Activated CD4-positive, alpha-beta T cell treated with anti-CD3 and anti-CD28 coated beads for 36 hours (primary cell): ENCODE results near the gene PGM2. TPM values are rescaled to one million over a fixed set of nuclear protein-coding genes. Genes with fewer than 3 reads are reported as not detected.
A peak's percentile ranks its signal among the peaks of the same experiment; 100 is the strongest.

Experiments used
- ATAC-seq: fragments of 200-7000 bp; cut with Tn5 transposase; one replicate; pipeline ENCODE4 v1.10.0; 2021; ENCODE audit warnings: mild to moderate bottlenecking, moderate library complexity
- CTCF ChIA-PET: fragments of 350-600 bp; sonication (Branson Sonifier 250); formaldehyde crosslinking; loops from one replicate; lab custom pipeline; 2021; ENCODE audit warnings: antibody characterized with exemption; lab: Charles Lee
- POLR2A ChIA-PET: fragments of 350-600 bp; sonication (Branson Sonifier 250); formaldehyde crosslinking; loops from one replicate; lab custom pipeline; 2021; ENCODE audit warnings: antibody characterized with exemption, inconsistent platforms; lab: Charles Lee
- DNase-seq: peaks from one replicate; pipeline ENCODE4 v3.0.0-alpha.2; 2020
- H3K27ac Mint-ChIP-seq: one replicate; pipeline ENCODE4 v1.8.0; 2021; ENCODE audit warnings: mixed read lengths
- H3K27me3 Mint-ChIP-seq: one replicate; pipeline ENCODE4 v1.8.0; 2021; ENCODE audit warnings: mixed read lengths
- H3K36me3 Mint-ChIP-seq: one replicate; pipeline ENCODE4 v1.8.0; 2021; ENCODE audit warnings: low read depth, mixed read lengths
- H3K4me1 Mint-ChIP-seq: one replicate; pipeline ENCODE4 v1.8.0; 2021; ENCODE audit warnings: mixed read lengths
- H3K4me3 Mint-ChIP-seq: one replicate; pipeline ENCODE4 v1.8.0; 2021; ENCODE audit warnings: mild to moderate bottlenecking, moderate library complexity, mixed read lengths
- H3K9me3 Mint-ChIP-seq: one replicate; pipeline ENCODE4 v1.8.0; 2021; ENCODE audit warnings: low read depth, mixed read lengths
- intact Hi-C, 2 experiments: fragments of 100-400 bp; cut with DNase I in 1 of 2; cut with micrococcal nuclease in 1 of 2; formaldehyde crosslinking; loops; one replicate each; pipeline versions ENCODE4 v1.14.2 to v1.15.1; 2022 to 2024; cut with DNase I, micrococcal nuclease
- total RNA-seq, 2 experiments: library from RNA; stranded (reverse); gene quantifications; one replicate each; pipeline ENCODE4 v1.2.3, GENCODE V29; 2021

The PGM2 gene
- total RNA-seq, 2 experiments from 2014 or later, result 54.1 to 60.1 TPM

DNA sequence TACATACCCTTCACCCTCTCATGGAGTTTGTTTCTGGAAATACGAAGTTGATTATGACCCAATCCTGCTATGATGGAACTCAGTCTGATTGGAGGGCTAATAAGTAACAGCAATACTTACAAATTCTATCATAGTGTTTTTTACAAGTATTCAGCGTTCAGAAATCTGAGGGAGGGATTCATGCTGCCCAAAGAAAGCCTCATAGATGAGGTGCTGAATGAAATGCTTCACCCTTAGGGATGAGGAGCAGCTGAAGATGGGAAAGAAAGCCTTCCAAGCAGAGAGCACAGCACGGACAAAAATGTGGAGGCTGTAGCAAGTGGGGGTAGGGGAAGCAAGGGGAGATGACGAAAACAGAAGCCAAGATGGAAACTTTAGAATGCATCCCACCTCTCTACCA lies 36.5 kb downstream of the PGM2 start:
- intact Hi-C loops, result no loop called here
- no peaks in the 10 kb centered on the region for H3K4me1 Mint-ChIP-seq
- ChIA-PET POLR2A (no interaction called here), CTCF (no interaction called here)
- H3K27me3 Mint-ChIP-seq, result no peaks in the 10 kb centered on the region
- ATAC-seq (no peak), DNase-seq (no peak)
- H3K27ac Mint-ChIP-seq, result no peak overlapping the region
- H3K36me3 Mint-ChIP-seq, result peaks cover 34% of the 10 kb centered on the region
- H3K4me3 Mint-ChIP-seq, result no peak overlapping the region
- no peaks in the 10 kb centered on the region for H3K9me3 Mint-ChIP-seq

DNA sequence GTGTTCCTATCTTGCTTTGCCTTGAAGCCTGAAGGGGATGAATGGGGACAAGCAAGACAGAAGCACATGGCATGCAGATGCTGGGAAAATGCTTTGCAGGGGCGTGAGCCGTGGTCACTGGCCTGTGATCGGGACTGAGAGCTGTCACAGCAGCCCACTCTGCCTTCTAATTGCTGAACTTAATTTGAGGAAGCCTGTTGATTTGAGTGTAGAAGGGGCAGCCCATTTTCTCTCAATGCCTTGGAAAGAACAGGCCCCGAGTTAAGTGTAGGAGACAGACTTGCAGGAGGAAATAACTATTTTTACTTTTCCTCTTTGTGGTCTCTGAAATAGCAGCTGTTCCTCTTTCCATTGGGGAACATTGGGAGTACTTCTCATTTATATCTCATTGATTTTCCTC lies 38.3 kb downstream of the PGM2 start:
- no peak overlapping the region for H3K27ac Mint-ChIP-seq
- H3K9me3 Mint-ChIP-seq, result no peaks in the 10 kb centered on the region
- H3K4me1 Mint-ChIP-seq, result no peaks in the 10 kb centered on the region
- DNase-seq (no peak), ATAC-seq (no peak)
- CTCF ChIA-PET, result no interaction called here
- intact Hi-C loops, result no loop called here
- peaks cover 34% of the 10 kb centered on the region for H3K36me3 Mint-ChIP-seq
- H3K4me3 Mint-ChIP-seq, result no peak overlapping the region
- POLR2A ChIA-PET, result no interaction called here
- no peaks in the 10 kb centered on the region for H3K27me3 Mint-ChIP-seq

DNA sequence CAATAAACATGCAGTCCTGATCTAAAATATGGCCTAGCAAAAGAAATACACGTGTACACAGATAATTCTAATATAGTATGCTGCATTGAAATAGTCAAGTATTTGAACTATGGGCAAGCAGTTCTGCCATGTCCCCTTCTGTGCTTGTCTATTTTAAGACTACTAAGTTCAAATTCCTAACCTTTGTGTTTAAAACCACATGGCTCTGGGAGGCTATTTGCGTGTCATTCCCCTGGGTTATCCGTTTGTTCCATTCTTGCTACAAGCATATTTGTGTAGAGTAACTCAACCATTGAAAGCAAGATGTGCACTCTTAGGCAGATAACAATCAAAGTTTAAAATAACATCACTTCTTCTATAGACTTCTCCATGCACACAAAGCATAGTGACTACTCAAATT lies 39.0 kb downstream of the PGM2 start:
- H3K4me1 Mint-ChIP-seq, result no peaks in the 10 kb centered on the region
- no peak overlapping the region for H3K27ac Mint-ChIP-seq
- H3K4me3 Mint-ChIP-seq, result no peak overlapping the region
- intact Hi-C loops, result no loop called here
- DNase-seq (no peak), ATAC-seq (no peak)
- no peaks in the 10 kb centered on the region for H3K9me3 Mint-ChIP-seq
- peaks cover 34% of the 10 kb centered on the region for H3K36me3 Mint-ChIP-seq
- no peaks in the 10 kb centered on the region for H3K27me3 Mint-ChIP-seq
- CTCF ChIA-PET, result no interaction called here
- POLR2A ChIA-PET, result no interaction called here

DNA sequence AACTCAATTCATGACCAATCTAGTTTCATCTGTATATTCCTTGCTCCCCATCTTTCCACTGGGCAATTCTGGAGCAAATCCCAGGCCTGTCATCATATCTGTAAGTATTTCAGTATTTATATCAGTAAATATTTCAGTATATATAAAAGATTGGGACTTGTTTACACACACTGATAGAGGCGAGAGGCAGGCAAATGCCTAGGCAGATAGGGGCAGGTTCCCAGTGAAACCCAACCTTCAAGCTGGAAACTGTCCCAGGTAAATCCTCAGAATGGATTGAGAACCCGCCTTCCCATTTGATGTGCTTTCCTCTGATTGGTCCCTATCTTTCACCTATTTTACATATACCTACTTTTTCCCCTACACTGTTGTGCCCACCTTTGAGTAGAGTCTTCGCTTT lies 40.6 kb downstream of the PGM2 start:
- CTCF ChIA-PET, result no interaction called here
- peaks cover 37% of the 10 kb centered on the region for H3K36me3 Mint-ChIP-seq
- POLR2A ChIA-PET, result no interaction called here

DNA sequence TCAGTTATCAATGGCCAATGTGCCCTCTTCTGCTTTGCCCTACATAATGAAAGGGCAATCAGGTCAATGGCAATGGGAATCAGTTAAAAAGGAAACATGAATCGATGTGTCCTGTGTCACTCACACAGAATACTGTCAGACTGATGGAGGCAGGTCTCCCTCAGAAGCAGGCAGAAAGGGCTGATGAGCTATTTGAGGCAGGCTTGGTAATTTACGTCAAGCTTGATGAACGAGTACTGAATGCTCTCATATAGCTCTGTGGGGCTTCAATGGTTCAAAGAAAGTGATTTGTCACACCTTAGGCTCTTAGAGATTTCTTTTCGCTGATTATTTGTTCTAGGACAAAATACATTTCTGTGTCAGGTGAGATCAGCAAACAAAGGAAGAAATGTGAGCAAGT lies 41.8 kb downstream of the PGM2 start:
- Mint-ChIP-seq H3K36me3 (peaks cover 33% of the 10 kb centered on the region), H3K27ac (no peak overlapping the region), H3K27me3 (no peaks in the 10 kb centered on the region), H3K4me1 (peaks cover 11% of the 10 kb centered on the region), H3K4me3 (no peak overlapping the region), H3K9me3 (no peaks in the 10 kb centered on the region)
- intact Hi-C loops, result no loop called here
- ChIA-PET CTCF (interaction anchor here (0.6 kb wide), 1 partner anchor 162 kb away, joined by 3 read pairs; no protein-coding TSS in a partner anchor), POLR2A (no interaction called here)
- DNase-seq, result no peak
- ATAC-seq, result no peak

More for the DNA sequence above, 40.6 kb downstream of the PGM2 start:
- Mint-ChIP-seq H3K4me1 (peaks cover 4% of the 10 kb centered on the region), H3K4me3 (no peak overlapping the region), H3K27me3 (no peaks in the 10 kb centered on the region), H3K27ac (no peak overlapping the region), H3K9me3 (no peaks in the 10 kb centered on the region)
- intact Hi-C loops, result no loop called here
- DNase-seq, result no peak
- no peak for ATAC-seq

DNA sequence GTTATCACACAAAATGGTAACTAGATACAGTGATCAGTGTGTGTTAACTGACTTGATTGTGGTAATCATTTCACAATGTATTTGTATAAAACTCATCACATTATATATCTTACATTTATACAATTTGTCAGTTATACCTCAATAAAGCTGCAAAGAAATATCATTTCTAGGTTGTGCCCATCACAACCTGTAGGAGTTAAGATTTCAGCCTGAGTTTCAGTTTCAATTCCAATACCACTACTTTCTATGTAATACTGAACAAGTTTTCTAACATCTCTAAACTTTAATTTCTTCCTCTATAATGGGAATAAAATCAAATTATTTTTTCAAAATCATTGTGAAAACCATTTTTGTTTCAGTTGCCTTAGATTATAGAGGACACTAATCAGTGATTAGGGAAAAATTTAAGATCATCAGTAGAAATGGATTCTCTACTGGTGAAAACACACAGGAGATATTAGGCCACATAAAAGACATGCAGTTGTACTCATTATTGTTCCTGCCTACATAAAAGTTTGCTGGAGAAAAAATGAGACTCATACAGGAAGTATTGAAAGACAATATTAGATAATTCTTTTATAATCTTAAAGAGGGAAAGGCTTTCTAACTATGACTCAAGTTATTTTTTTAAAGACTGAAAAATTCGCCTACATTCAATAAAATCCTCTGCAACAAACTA lies 46.0 kb downstream of the PGM2 start:
- CTCF ChIA-PET, result no interaction called here

DNA sequence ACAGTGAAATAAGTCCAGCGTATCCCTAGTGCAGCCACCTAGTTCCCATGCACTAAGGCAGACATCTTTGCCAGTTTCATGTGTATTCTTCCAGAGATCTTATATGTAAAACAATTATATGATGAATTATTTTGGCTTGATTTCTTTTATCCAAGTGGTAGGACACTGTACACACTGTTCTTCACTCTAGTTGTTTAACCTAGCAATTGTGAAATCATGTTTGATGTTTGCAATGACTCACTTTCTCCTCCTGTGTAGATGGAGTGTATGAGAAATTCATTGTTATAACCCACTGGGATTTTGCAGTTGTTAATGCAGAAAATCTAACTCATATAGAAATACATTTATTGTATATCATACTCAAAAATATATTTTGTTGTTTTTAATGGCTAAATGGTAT lies 46.9 kb downstream of the PGM2 start:
- Mint-ChIP-seq H3K27me3 (no peaks in the 10 kb centered on the region), H3K36me3 (peaks cover 14% of the 10 kb centered on the region), H3K27ac (no peak overlapping the region), H3K4me1 (peaks cover 14% of the 10 kb centered on the region), H3K4me3 (no peak overlapping the region), H3K9me3 (no peaks in the 10 kb centered on the region)
- DNase-seq (no peak), ATAC-seq (peak; percentile 74)
- intact Hi-C loops, result loop anchor here in 1 of 2 experiments (10.0 kb wide), 1 partner anchor 161 kb away; no protein-coding TSS in a partner anchor
- ChIA-PET CTCF (no interaction called here), POLR2A (no interaction called here)

More for the DNA sequence above, 46.0 kb downstream of the PGM2 start:
- Mint-ChIP-seq H3K36me3 (peaks cover 20% of the 10 kb centered on the region), H3K4me3 (no peak overlapping the region), H3K9me3 (no peaks in the 10 kb centered on the region), H3K27me3 (no peaks in the 10 kb centered on the region), H3K4me1 (peaks cover 14% of the 10 kb centered on the region), H3K27ac (no peak overlapping the region)
- intact Hi-C loops, result loop anchor here in 1 of 2 experiments (10.0 kb wide), 1 partner anchor 162 kb away; no protein-coding TSS in a partner anchor
- DNase-seq, result no peak
- ATAC-seq, result peak; percentile 44
- POLR2A ChIA-PET, result no interaction called here

DNA sequence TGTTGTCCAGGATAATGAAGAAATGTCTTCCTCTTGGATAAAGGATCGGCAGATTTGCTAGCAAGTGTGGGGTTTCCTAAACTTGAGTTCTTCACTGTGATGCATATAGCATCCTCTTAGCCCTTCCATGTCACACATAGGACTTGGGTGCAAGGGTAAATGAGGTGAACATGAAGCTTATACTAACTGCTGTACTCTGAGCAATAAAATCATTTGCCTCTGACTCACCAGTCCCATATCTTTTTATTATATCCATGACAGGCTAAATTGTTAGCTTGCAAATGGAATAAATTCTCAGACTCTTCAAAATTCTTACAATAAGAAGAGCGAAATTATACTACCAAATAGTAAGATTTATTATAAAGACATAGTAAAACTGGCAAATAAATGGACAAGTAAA lies 49.7 kb downstream of the PGM2 start:
- CTCF ChIA-PET, result interaction anchor here (0.5 to 0.6 kb wide), 2 partner anchors 10 to 17 kb away, joined by 3 read pairs; no protein-coding TSS in a partner anchor
- ATAC-seq (no peak), DNase-seq (no peak)
- Mint-ChIP-seq H3K9me3 (no peaks in the 10 kb centered on the region), H3K4me1 (peaks cover 14% of the 10 kb centered on the region), H3K27ac (no peak overlapping the region), H3K4me3 (no peak overlapping the region), H3K27me3 (no peaks in the 10 kb centered on the region), H3K36me3 (peaks cover 4% of the 10 kb centered on the region)
- POLR2A ChIA-PET, result no interaction called here
- intact Hi-C loops, result loop anchor here in 1 of 2 experiments (10.0 kb wide), 1 partner anchor 159 kb away; no protein-coding TSS in a partner anchor

DNA sequence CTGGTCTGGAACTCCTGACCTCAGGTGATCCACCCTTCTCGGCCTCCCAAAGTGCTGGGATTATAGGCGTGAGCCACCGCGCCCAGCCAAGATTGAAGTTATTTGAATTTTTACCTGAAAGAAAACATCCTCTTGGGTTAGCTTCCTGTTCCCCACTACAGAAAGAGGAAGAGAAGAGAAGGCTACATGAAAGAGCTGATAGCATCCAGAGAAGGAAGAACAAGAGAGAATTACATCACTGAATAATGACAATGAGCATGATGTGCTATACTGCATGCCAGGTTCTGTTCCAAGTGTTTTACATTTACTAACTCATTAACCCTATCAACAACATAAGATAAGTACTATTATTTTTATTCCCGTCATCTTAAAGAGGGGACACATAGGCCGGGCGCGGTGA lies 52.9 kb downstream of the PGM2 start:
- ChIA-PET CTCF (no interaction called here), POLR2A (no interaction called here)
- ATAC-seq (no peak), DNase-seq (no peak)
- intact Hi-C loops, result loop anchor here in 1 of 2 experiments (10.0 kb wide), 1 partner anchor 155 kb away; no protein-coding TSS in a partner anchor
- Mint-ChIP-seq H3K27ac (no peak overlapping the region), H3K4me3 (no peak overlapping the region), H3K27me3 (peaks cover 6% of the 10 kb centered on the region), H3K4me1 (no peaks in the 10 kb centered on the region), H3K36me3 (no peaks in the 10 kb centered on the region), H3K9me3 (no peaks in the 10 kb centered on the region)

DNA sequence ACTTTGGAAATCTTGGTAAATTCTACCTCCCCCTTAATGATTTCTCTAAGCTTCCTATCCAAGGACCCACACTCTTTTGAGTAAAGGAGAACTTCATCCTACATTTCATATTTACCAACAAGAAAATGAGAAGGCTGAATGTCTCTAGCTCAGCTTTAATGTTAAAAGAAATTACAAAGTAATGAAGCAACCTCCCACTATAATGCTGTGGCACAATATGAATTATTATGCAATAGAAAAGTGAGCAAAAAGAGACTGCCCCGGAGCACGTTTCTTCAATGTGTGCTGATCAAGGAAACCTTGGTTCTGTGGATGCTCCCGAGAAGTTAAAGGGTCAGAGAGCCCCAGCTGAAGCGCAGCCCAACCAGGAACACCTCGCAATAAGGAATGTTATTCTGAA lies 55.3 kb downstream of the PGM2 start:
- H3K4me1 Mint-ChIP-seq, result peaks cover 5% of the 10 kb centered on the region
- H3K4me3 Mint-ChIP-seq, result no peak overlapping the region
- intact Hi-C loops, result no loop called here
- H3K36me3 Mint-ChIP-seq, result no peaks in the 10 kb centered on the region
- H3K27ac Mint-ChIP-seq, result no peak overlapping the region
- peaks cover 6% of the 10 kb centered on the region for H3K27me3 Mint-ChIP-seq
- H3K9me3 Mint-ChIP-seq, result no peaks in the 10 kb centered on the region
- DNase-seq (no peak), ATAC-seq (no peak)
- POLR2A ChIA-PET, result interaction anchor here (0.7 kb wide), 1 partner anchor 222 kb away, joined by 9 read pairs; no protein-coding TSS in a partner anchor
- CTCF ChIA-PET, result interaction anchor here (0.7 kb wide), 1 partner anchor 9 kb away, joined by 3 read pairs; no protein-coding TSS in a partner anchor

DNA sequence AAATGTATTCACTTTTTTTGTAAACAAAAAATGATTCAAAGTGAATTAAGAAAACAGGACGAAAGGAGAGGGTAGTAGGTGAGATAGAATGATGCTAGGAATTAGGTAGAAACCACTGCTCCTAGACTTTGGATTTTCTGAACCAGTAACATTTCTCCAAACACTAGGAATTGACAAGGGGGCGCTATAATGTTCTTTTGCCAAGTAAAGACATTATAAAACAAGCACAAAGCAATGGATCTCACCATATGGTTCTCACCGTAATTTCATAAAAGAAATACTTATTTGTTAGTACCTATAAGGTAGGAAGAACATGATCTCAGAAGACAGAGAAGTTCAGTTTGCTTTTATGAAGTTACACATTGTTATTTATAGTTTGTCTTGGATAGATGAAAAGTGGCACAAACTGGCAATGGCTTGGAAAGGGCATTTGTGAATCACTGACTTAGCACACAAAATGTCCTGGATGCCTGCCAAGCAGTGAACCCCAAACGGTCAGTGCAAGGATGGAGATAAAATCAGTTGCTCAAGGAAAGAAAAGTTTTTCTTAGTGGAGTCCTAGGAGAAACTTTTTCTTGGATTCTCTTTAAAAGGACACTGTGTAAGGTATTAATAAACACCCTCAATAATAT lies 56.3 kb downstream of the PGM2 start:
- DNase-seq, result no peak
- ChIA-PET CTCF (interaction anchor here (0.5 kb wide), 1 partner anchor 28 kb away, joined by 3 read pairs; no protein-coding TSS in a partner anchor), POLR2A (no interaction called here)
- no peaks in the 10 kb centered on the region for H3K36me3 Mint-ChIP-seq
- no peak overlapping the region for H3K27ac Mint-ChIP-seq
- H3K27me3 Mint-ChIP-seq, result peaks cover 6% of the 10 kb centered on the region
- H3K9me3 Mint-ChIP-seq, result no peaks in the 10 kb centered on the region
- intact Hi-C loops, result no loop called here
- no peak for ATAC-seq
- no peak overlapping the region for H3K4me3 Mint-ChIP-seq
- peaks cover 5% of the 10 kb centered on the region for H3K4me1 Mint-ChIP-seq
